ENCODE measurements around the gene ZNF654. TPM values are rescaled to one million over a fixed set of nuclear protein-coding genes. Genes with fewer than 3 reads are reported as not detected.

The ZNF654 gene
- total and polyA plus RNA-seq, 9 of the 15 experiments (the other 6 are each of a cell fraction or from before 2014, with no cell fraction given), result 2.4 to 8.6 (median 5.1) TPM

- TF ChIP-seq ARID4B (CRISPR knock-in tag; IDR thresholded peaks at IDR 0.05) (peak; percentile 52; the same call in 1 of the 2 replicates), ZNF589 (CRISPR knock-in tag; IDR thresholded peaks at IDR 0.05; ENCODE audit: low read depth) (no peak), CHD2 (IDR thresholded peaks at IDR 0.05; ENCODE audit: low read depth, low read length) (peak; percentile 87), TEAD1 (CRISPR knock-in tag; IDR thresholded peaks at IDR 0.05) (no peak), KLF1 (tag; IDR thresholded peaks at IDR 0.05) (no peak), E2F3 (CRISPR knock-in tag; IDR thresholded peaks at IDR 0.05) (no peak), PKNOX1 (IDR thresholded peaks at IDR 0.05) (peak; percentile 100), ASH1L (IDR thresholded peaks at IDR 0.05; ENCODE audit: borderline replicate concordance, low read depth, partially characterized antibody) (peak; percentile 97), ZBTB7A (IDR thresholded peaks at IDR 0.05; ENCODE audit: borderline replicate concordance, control insufficient read depth, low read depth, low read length) (no peak), TOE1 (IDR thresholded peaks at IDR 0.05; ENCODE audit: borderline replicate concordance) (0 out of 2 replicates have a peak, but pooled peaks have one; percentile 53), TOE1 (CRISPR knock-in tag; IDR thresholded peaks at IDR 0.05; ENCODE audit: borderline replicate concordance, low read depth) (no peak)
- TF ChIP-seq, protein P1, sequence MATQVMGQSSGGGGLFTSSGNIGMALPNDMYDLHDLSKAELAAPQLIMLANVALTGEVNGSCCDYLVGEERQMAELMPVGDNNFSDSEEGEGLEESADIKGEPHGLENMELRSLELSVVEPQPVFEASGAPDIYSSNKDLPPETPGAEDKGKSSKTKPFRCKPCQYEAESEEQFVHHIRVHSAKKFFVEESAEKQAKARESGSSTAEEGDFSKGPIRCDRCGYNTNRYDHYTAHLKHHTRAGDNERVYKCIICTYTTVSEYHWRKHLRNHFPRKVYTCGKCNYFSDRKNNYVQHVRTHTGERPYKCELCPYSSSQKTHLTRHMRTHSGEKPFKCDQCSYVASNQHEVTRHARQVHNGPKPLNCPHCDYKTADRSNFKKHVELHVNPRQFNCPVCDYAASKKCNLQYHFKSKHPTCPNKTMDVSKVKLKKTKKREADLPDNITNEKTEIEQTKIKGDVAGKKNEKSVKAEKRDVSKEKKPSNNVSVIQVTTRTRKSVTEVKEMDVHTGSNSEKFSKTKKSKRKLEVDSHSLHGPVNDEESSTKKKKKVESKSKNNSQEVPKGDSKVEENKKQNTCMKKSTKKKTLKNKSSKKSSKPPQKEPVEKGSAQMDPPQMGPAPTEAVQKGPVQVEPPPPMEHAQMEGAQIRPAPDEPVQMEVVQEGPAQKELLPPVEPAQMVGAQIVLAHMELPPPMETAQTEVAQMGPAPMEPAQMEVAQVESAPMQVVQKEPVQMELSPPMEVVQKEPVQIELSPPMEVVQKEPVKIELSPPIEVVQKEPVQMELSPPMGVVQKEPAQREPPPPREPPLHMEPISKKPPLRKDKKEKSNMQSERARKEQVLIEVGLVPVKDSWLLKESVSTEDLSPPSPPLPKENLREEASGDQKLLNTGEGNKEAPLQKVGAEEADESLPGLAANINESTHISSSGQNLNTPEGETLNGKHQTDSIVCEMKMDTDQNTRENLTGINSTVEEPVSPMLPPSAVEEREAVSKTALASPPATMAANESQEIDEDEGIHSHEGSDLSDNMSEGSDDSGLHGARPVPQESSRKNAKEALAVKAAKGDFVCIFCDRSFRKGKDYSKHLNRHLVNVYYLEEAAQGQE (IDR thresholded peaks at IDR 0.05; ENCODE audit: borderline replicate concordance), result no peak
- TF ChIP-seq, protein P1 (CRISPR knock-in tag; IDR thresholded peaks at IDR 0.05; ENCODE audit: low read depth), result no peak
Observed at GRCh38 chr3:88058581-88059379, at the start of gene ZNF654, which contains the start of gene CGGBP1 (continued).

Measured in K562 (cell line).